Mesodermal cell (in vitro differentiated cells): ENCODE data around the gene PARP6.

Source experiments
- H3K27ac ChIP-seq: 2 replicates; pipeline ENCODE4 v1.7.0; 2013; ENCODE audit warnings: mild to moderate bottlenecking, low read depth, low read length, moderate library complexity; ENCODE audit not compliant: severe bottlenecking
- H3K36me3 ChIP-seq: 2 replicates; pipeline ENCODE4 v1.7.1; 2013; ENCODE audit warnings: mild to moderate bottlenecking, low read length, moderate library complexity; ENCODE audit not compliant: control insufficient read depth, insufficient read depth
- H3K4me1 ChIP-seq: one replicate; pipeline ENCODE4 v1.7.1; 2013; ENCODE audit warnings: mild to moderate bottlenecking, low read length; ENCODE audit not compliant: insufficient read depth, control insufficient read depth, poor library complexity, severe bottlenecking
- H3K4me3 ChIP-seq: 2 replicates; pipeline ENCODE4 v1.7.0; 2013; ENCODE audit warnings: low read length, control low read depth, mild to moderate bottlenecking; ENCODE audit not compliant: insufficient read depth, poor library complexity, severe bottlenecking; ENCODE audit errors: extremely low read depth
- H3K9me3 ChIP-seq: 2 replicates; pipeline ENCODE4 v1.7.1; 2013; ENCODE audit warnings: mild to moderate bottlenecking, low read length, moderate library complexity; ENCODE audit not compliant: control insufficient read depth
- WGBS, 2 experiments: methylation state at CpG; one replicate each; pipeline ENCODE4 v1.1.5; 2013; ENCODE audit warnings: missing lambda C conversion rate in 2 of 2; ENCODE audit not compliant: insufficient coverage in 2 of 2; 5-methylcytosine and 5-hydroxymethylcytosine counted together

The PARP6 gene

DNA sequence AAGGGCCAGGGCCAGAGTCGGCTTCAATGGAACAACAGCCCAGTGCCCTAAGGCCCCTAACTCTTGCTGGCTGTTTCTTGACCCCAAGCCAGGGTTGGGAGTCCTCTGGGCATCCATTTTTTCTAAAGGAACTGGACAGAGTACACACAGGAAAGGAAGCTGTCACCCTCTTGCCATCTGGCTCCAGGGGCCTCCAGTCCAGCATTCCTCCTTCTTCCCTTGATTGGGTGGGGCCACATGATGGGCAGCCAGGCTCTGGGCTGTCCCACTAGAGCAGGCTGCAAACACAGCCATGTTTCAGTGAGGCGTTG, 73.2 kb downstream of the PARP6 start:
- WGBS, 2 experiments, result 100% methylated on average over 2 of the region's 2 CpGs
- Histone ChIP-seq H3K9me3 (no peaks in the 10 kb centered on the region), H3K36me3 (peaks cover 59% of the 10 kb centered on the region), H3K4me1 (peaks cover 7% of the 10 kb centered on the region), H3K27ac (no peak overlapping the region), H3K4me3 (no peak overlapping the region)

DNA sequence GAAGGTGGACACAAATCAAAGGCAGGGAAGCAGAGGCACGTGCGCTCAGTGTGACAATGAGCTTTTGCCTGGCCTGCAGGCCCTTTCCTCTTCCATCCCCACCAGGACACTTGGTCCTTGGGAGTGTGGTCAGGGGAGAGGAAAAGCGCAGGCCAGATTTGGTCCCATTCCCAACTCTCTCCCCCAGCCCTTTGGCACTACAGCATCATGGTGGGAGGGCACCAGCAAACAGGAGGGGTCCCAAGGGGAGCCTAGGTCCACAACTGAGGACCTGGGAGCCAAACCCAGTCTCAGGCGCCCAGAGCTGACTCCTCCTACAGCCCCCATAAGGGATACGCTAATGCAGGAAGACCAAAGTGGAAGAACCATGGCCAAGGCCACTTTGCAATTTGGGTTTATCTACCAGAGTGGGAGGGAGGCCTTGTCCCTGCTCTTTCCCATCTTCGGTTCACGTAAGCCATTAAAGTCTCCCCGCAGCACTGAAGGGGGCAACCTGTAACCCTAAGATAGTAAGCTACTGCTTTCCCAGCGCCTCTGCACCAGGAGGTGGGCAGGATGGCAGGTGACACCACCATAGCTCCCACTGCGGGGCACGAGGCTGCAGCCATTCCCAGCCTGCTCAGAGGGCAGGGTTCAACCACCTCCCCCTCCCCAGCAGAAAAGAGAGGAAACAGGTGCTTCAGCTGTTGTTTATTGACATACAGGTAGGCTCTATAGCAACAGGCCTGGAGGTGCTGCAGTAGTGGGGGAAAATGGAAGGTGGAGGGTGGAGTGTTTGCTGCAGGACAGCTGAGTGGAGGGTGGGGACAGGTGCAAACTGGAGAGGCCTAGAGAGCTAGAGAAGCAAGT, 73.8 kb downstream of the PARP6 start:
- H3K4me3 ChIP-seq, result no peak overlapping the region
- no peak overlapping the region for H3K27ac ChIP-seq
- no peaks in the 10 kb centered on the region for H3K9me3 ChIP-seq
- H3K36me3 ChIP-seq, result peaks cover 54% of the 10 kb centered on the region
- peaks cover 7% of the 10 kb centered on the region for H3K4me1 ChIP-seq
- WGBS, 2 experiments, result 93 to 94% methylated on average over 4 to 7 of the region's 11 CpGs

DNA sequence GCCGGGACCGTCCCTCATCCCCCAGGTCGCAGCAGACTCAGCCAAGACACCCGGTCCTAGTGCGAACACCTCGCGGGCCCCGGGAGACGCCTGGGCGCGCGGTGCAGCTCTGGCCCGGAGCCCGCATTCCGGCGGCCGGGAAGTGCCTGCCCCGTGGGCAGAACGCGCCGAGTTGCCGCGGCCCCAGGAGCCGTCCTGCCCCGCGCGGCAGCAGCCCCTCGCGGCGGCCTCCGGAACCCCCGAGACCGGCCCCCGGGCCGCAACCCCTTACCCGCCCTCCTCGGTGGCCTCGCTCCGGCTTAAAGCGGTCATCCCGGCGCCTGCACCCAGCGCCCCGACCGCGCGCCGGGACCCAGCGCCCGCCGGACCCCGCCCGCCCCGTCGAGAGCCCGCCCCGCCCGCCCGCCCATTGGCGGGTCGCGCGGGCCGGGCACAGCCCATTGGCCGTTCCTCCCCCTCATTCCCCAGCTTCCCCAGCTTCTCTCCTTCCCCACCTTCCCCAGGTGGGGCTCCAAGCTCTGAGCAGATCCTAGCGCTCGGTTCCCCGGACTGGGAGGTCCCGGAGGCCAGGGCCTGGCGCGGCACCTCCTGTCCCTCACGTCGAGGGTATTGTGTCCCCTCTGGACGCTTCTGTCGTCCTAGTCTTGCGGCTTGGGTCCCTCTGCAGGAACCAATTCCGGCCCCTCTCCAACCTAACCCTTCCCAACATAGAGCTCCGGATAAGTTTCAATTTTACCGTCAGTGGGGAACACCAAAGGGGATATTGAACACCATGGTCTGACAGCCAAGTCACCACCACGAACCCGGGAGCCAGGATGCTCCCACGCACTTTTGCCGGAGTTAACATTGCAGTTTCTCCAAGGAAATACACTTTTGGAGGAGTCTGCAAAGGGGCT, 74.6 kb downstream of the PARP6 start, which contains the start of gene GRAMD2A:
TSS of gene GRAMD2A (minus strand) at position 328 of the 896 bp plus-strand sequence.
- no peaks in the 10 kb centered on the region for H3K9me3 ChIP-seq
- peaks cover 45% of the 10 kb centered on the region for H3K36me3 ChIP-seq
- H3K4me3 ChIP-seq, result peak within 1 kb of the TSS; percentile 23
- H3K4me1 ChIP-seq, result peaks cover 7% of the 10 kb centered on the region
- no peak within 1 kb of the TSS for H3K27ac ChIP-seq
- 16 to 24% methylated on average over 33 to 52 of the region's 83 CpGs for WGBS, 2 experiments

- Histone ChIP-seq H3K4me1 (peaks cover 7% of the 10 kb centered on the region), H3K4me3 (peak overlapping the region; percentile 23), H3K9me3 (no peaks in the 10 kb centered on the region), H3K27ac (no peak overlapping the region), H3K36me3 (peaks cover 38% of the 10 kb centered on the region)
- 10 to 17% methylated on average over 25 to 35 of the region's 35 CpGs for WGBS, 2 experiments
Measured at GRCh38 chr15:72197041-72197459, 75.3 kb downstream of the PARP6 start.

GRCh38 chr15:72196409-72197040, 75.8 kb downstream of the PARP6 start:
- H3K4me1 ChIP-seq, result peaks cover 7% of the 10 kb centered on the region
- H3K36me3 ChIP-seq, result peaks cover 33% of the 10 kb centered on the region
- no peak overlapping the region for H3K4me3 ChIP-seq
- WGBS, 2 experiments, result 69 to 75% methylated on average over 8 to 13 of the region's 13 CpGs
- H3K9me3 ChIP-seq, result no peaks in the 10 kb centered on the region
- H3K27ac ChIP-seq, result no peak overlapping the region

DNA sequence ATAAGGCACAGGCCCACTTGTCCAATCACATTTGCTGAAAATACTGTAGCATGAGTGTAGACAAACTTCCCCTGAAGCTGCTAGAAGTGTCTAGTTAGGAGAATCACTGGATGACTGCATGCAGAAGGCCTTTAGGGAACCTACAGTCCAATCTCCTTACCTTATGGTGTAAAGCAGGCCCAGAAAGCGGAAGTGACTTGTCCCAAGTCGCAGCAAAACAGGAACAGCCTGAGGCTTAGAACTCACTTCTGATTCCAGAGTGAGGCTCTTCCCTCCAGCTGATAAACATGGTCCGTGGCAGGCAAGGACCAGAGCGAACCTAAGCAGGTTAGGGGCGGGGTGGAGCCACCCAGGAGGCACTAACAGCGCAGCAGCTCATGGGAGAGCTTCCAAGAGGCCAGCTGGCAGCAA, 77.2 kb downstream of the PARP6 start:
- H3K27ac ChIP-seq, result no peak overlapping the region
- 72 to 88% methylated on average over 6 of the region's 6 CpGs for WGBS, 2 experiments
- no peak overlapping the region for H3K4me3 ChIP-seq
- no peaks in the 10 kb centered on the region for H3K9me3 ChIP-seq
- no peaks in the 10 kb centered on the region for H3K4me1 ChIP-seq
- H3K36me3 ChIP-seq, result peaks cover 19% of the 10 kb centered on the region

DNA sequence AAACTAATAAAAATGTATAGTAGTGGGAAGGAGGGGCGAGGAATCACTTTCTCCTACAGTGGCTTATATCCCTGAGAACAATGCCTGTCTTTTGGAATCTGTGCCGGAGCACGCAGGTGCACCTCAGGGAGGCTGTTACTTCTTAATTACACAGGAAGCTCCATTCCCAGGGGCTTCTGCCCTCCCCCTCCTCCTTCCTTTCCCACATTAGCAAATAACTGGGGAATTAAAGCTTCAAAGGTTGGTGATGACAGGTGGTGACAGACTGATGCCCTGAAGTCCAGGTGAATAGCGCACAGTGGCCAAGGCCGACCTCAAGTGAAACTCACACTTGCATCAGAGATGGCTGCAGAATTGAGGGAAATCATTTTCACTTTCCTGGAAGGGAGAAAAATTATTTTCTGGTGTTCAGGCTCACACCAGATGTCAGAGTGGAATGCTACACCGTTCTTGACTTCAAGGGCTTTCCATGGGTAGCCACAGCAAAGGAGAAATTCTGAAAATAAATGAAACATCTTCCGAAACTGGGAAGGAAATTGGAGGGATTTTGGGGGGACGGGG, 78.4 kb downstream of the PARP6 start:
- WGBS, 2 experiments, result 78 to 91% methylated on average over 3 to 6 of the region's 8 CpGs
- Histone ChIP-seq H3K4me1 (no peaks in the 10 kb centered on the region), H3K36me3 (peaks cover 8% of the 10 kb centered on the region), H3K4me3 (no peak overlapping the region), H3K9me3 (no peaks in the 10 kb centered on the region), H3K27ac (no peak overlapping the region)

- Histone ChIP-seq H3K27ac (no peak overlapping the region), H3K9me3 (no peaks in the 10 kb centered on the region), H3K36me3 (no peaks in the 10 kb centered on the region), H3K4me1 (no peaks in the 10 kb centered on the region), H3K4me3 (no peak overlapping the region)
- WGBS, 2 experiments, result no CpG with 5 or more reads among the region's 3 CpGs
Measured at GRCh38 chr15:72192416-72192815, 79.9 kb downstream of the PARP6 start.
